ENCODE results near the gene ZMYND8.

The ZMYND8 gene

GRCh38 chr20:47345214-47345613 lies 11.3 kb downstream of the ZMYND8 start:
- POLR2A ChIA-PET, result no interaction called here
- no peak for DNase-seq (ENCODE audit: extremely low spot score)
- TF ChIP-seq CTCF (IDR thresholded peaks at IDR 0.05; ENCODE audit: control extremely low read depth, extremely low read depth, low read depth, missing control alignments), result no peak
- CTCF ChIA-PET, result interaction anchor here (1.3 to 1.8 kb wide), 2 partner anchors 38 to 74 kb away, joined by 4 to 8 read pairs; no protein-coding TSS in a partner anchor

GRCh38 chr20:47343007-47343472 lies 13.5 kb downstream of the ZMYND8 start:
- ChIA-PET CTCF (interaction anchor here (0.8 to 1.3 kb wide), 5 partner anchors 9 to 70 kb away, joined by 3 to 5 read pairs (median 3); no protein-coding TSS in a partner anchor), POLR2A (no interaction called here)
- no peak for DNase-seq (ENCODE audit: extremely low spot score)
- TF ChIP-seq CTCF (IDR thresholded peaks at IDR 0.05; ENCODE audit: control extremely low read depth, extremely low read depth, low read depth, missing control alignments), result no peak

GRCh38 chr20:47338131-47338628 lies 18.3 kb downstream of the ZMYND8 start:
- TF ChIP-seq CTCF (IDR thresholded peaks at IDR 0.05; ENCODE audit: control extremely low read depth, extremely low read depth, low read depth, missing control alignments), result no peak
- ChIA-PET CTCF (no interaction called here), POLR2A (interaction anchor here (0.7 kb wide), 2 partner anchors 9 to 75 kb away, joined by 3 to 4 read pairs; no protein-coding TSS in a partner anchor)
- DNase-seq (ENCODE audit: extremely low spot score), result no peak

- ChIA-PET CTCF (no interaction called here), POLR2A (no interaction called here)
- DNase-seq (ENCODE audit: extremely low spot score), result no peak
- TF ChIP-seq CTCF (IDR thresholded peaks at IDR 0.05; ENCODE audit: control extremely low read depth, extremely low read depth, low read depth, missing control alignments), result no peak
Observed at GRCh38 chr20:47337413-47337812, 19.1 kb downstream of the ZMYND8 start.

GRCh38 chr20:47336129-47336754 lies 20.3 kb downstream of the ZMYND8 start:
- TF ChIP-seq CTCF (IDR thresholded peaks at IDR 0.05; ENCODE audit: control extremely low read depth, extremely low read depth, low read depth, missing control alignments), result no peak
- CTCF ChIA-PET, result interaction anchor here (1.1 to 1.5 kb wide), 2 partner anchors 10 to 12 kb away, joined by 3 read pairs; no protein-coding TSS in a partner anchor
- POLR2A ChIA-PET, result no interaction called here
- DNase-seq (ENCODE audit: extremely low spot score), result no peak

GRCh38 chr20:47335251-47336128 lies 21.0 kb downstream of the ZMYND8 start:
- ChIA-PET CTCF (interaction anchor here (1.1 to 1.5 kb wide), 2 partner anchors 9 to 13 kb away, joined by 3 read pairs; no protein-coding TSS in a partner anchor), POLR2A (no interaction called here)
- no peak for DNase-seq (ENCODE audit: extremely low spot score)
- TF ChIP-seq CTCF (IDR thresholded peaks at IDR 0.05; ENCODE audit: control extremely low read depth, extremely low read depth, low read depth, missing control alignments), result no peak
